HCT116 (cell line): ENCODE measurements around the gene DYNLT2. TPM values are rescaled to one million over a fixed set of nuclear protein-coding genes. Genes with fewer than 3 reads are reported as not detected.

ENCODE experiments used
- ATAC-seq: fragments of 200-7000 bp; cut with Tn5 transposase; 2 replicates; pipeline ENCODE4 v1.9.1; 2020; ENCODE audit warnings: mild to moderate bottlenecking, moderate library complexity
- BruUV-seq: library from RNA; stranded (reverse); fragments of 400-500 nt; replicated peaks from 2 replicates; lab custom pipeline; 2021; lab: Mats Ljungman, UMichigan
- CTCF ChIA-PET: fragments of 300-600 bp; sonication (Branson Sonifier 250); formaldehyde crosslinking; loops from one replicate; lab custom pipeline; 2021; ENCODE audit warnings: antibody characterized with exemption; lab: Charles Lee
- POLR2A ChIA-PET: fragments of 300-600, 350-600 bp; sonication (Branson Sonifier 250); formaldehyde crosslinking; loops from one replicate; lab custom pipeline; 2021; ENCODE audit warnings: antibody characterized with exemption; lab: Charles Lee
- RAD21 ChIA-PET, 2 experiments: fragments of 300-600 bp; sonication (Branson Sonifier 250); formaldehyde crosslinking; loops; one replicate each; lab custom pipeline; 2023; ENCODE audit warnings: low total read pairs in 2 of 2; ENCODE audit not compliant: uncharacterized antibody in 2 of 2, unreplicated experiment in 2 of 2, low non-redundant PET in 1 of 2; lab: Charles Lee
- DNase-seq: peaks from one replicate; pipeline ENCODE4 v3.0.0-alpha.2; 2010; ENCODE audit warnings: low read depth, low spot score
- H2AFZ ChIP-seq: fragments of 200-600 bp; shearing (Covaris generic), sonication (generic); 2 replicates; pipeline ENCODE4 v1.6.1; 2017; ENCODE audit warnings: low read depth, mixed run types, mixed read lengths, antibody characterized with exemption, low read length; ENCODE audit not compliant: poor library complexity, severe bottlenecking
- H3K27ac ChIP-seq: 2 replicates; pipeline ENCODE4 v1.5.1; 2012; ENCODE audit warnings: low read depth, low read length
- H3K27me3 ChIP-seq: fragments of 200-600 bp; sonication (generic); 2 replicates; pipeline ENCODE4 v1.6.1; 2016; ENCODE audit warnings: mixed run types, low read length, mixed read lengths; ENCODE audit not compliant: insufficient read depth
- H3K36me3 ChIP-seq, 2 experiments: fragments of 200-500 bp in 1 of 2; fragments of 200-600 bp in 1 of 2; sonication (Bioruptor generic) in 1 of 2; sonication (generic) in 1 of 2; 2 replicates each; pipeline versions ENCODE4 v1.5.1 to v1.6.1; 2014 to 2016; ENCODE audit warnings: low read length in 2 of 2, inconsistent platforms in 1 of 2, mixed read lengths in 1 of 2, mixed run types in 1 of 2; ENCODE audit not compliant: insufficient read depth in 2 of 2, control insufficient read depth in 1 of 2
- H3K4me1 ChIP-seq, 2 experiments: fragments of 200-600 bp in 1 of 2; sonication (generic) in 1 of 2; 2 replicates each; pipeline versions ENCODE4 v1.5.1 to v1.6.1; 2012 to 2017; ENCODE audit warnings: low read length in 2 of 2, inconsistent platforms in 1 of 2, mild to moderate bottlenecking in 1 of 2, mixed read lengths in 1 of 2, mixed run types in 1 of 2, moderate library complexity in 1 of 2; ENCODE audit not compliant: insufficient read depth in 2 of 2, control insufficient read depth in 1 of 2
- H3K4me2 ChIP-seq: fragments of 200-600 bp; sonication (generic); 2 replicates; pipeline ENCODE4 v1.6.1; 2017; ENCODE audit warnings: mixed run types, low read length, mixed read lengths
- H3K4me3 ChIP-seq, 2 experiments: fragments of 200-600 bp in 1 of 2; sonication (generic) in 1 of 2; replicated peaks in 1 of 2; 2 replicates each; pipeline ENCODE4 v1.5.1; 2011 to 2016; ENCODE audit warnings: low read length in 2 of 2, control low read depth in 1 of 2, low read depth in 1 of 2, mild to moderate bottlenecking in 1 of 2, mixed read lengths in 1 of 2, mixed run types in 1 of 2
- H3K79me2 ChIP-seq: fragments of 200-600 bp; sonication (generic); 2 replicates; pipeline ENCODE4 v1.6.1; 2017; ENCODE audit warnings: mild to moderate bottlenecking, mixed run types, low read length, moderate library complexity, mixed read lengths; ENCODE audit not compliant: insufficient read depth
- H3K9ac ChIP-seq: fragments of 200-600 bp; sonication (generic); 2 replicates; pipeline ENCODE4 v1.6.1; 2016; ENCODE audit warnings: low read length, mixed read lengths
- H3K9me2 ChIP-seq: fragments of 200-600 bp; sonication (generic), shearing (Covaris generic); 2 replicates; pipeline ENCODE4 v1.6.1; 2017; ENCODE audit warnings: mixed run types, mild to moderate bottlenecking, moderate library complexity; ENCODE audit not compliant: insufficient read depth
- H3K9me3 ChIP-seq, 2 experiments: fragments of 200-500 bp in 1 of 2; fragments of 200-600 bp in 1 of 2; sonication (Bioruptor generic) in 1 of 2; sonication (generic) in 1 of 2; 2 replicates each; pipeline ENCODE4 v1.6.1; 2014 to 2017; ENCODE audit warnings: low read length in 2 of 2, mixed read lengths in 2 of 2, inconsistent platforms in 1 of 2, low read depth in 1 of 2, mild to moderate bottlenecking in 1 of 2, mixed run types in 1 of 2, moderate library complexity in 1 of 2; ENCODE audit not compliant: control insufficient read depth in 1 of 2, insufficient read depth in 1 of 2
- H4K20me1 ChIP-seq: fragments of 200-600 bp; sonication (generic), shearing (Covaris generic); 2 replicates; pipeline ENCODE4 v1.6.1; 2017; ENCODE audit warnings: mixed run types, mild to moderate bottlenecking, moderate library complexity; ENCODE audit not compliant: insufficient read depth
- ATF3 ChIP-seq: IDR thresholded peaks from 2 replicates; pipeline ENCODE4 v1.6.1; 2012
- RAD21 ChIP-seq: IDR thresholded peaks from 2 replicates; pipeline ENCODE4 v1.6.1; 2012; ENCODE audit warnings: low read depth, mild to moderate bottlenecking
- REST ChIP-seq: IDR thresholded peaks from 2 replicates; pipeline ENCODE4 v1.6.1; 2012; ENCODE audit warnings: low read depth
- SIN3A ChIP-seq: IDR thresholded peaks from 2 replicates; pipeline ENCODE4 v1.6.1; 2012; ENCODE audit warnings: low read depth
- SP1 ChIP-seq: IDR thresholded peaks from 2 replicates; pipeline ENCODE4 v1.6.1; 2012; ENCODE audit warnings: low read depth
- YY1 ChIP-seq: IDR thresholded peaks from 2 replicates; pipeline ENCODE4 v1.6.1; 2011; ENCODE audit warnings: low read length, low read depth, moderate library complexity, mild to moderate bottlenecking; ENCODE audit not compliant: insufficient replicate concordance; ENCODE audit errors: extremely low read depth
- ZNF274 ChIP-seq: fragments of 200-500 bp; sonication (Bioruptor generic); IDR thresholded peaks from 2 replicates; pipeline ENCODE4 v1.6.1; 2014; ENCODE audit warnings: mild to moderate bottlenecking, low read depth, low read length, inconsistent platforms
- intact Hi-C: fragments of 100-400 bp; cut with micrococcal nuclease; formaldehyde crosslinking; loops from 2 replicates; pipeline ENCODE4 v1.10.0; 2022
- total RNA-seq: library from RNA; stranded (reverse); gene quantifications from one replicate; pipeline ENCODE4 v1.2.1, GENCODE V29; 2021; ENCODE audit not compliant: unreplicated experiment
- TF ChIP-seq, protein P1 (sequence below): IDR thresholded peaks from 2 replicates; pipeline ENCODE4 v1.6.1; 2012

The DYNLT2 gene
- total RNA-seq, 1 experiment from 2014 or later: 1.5 TPM

DNA sequence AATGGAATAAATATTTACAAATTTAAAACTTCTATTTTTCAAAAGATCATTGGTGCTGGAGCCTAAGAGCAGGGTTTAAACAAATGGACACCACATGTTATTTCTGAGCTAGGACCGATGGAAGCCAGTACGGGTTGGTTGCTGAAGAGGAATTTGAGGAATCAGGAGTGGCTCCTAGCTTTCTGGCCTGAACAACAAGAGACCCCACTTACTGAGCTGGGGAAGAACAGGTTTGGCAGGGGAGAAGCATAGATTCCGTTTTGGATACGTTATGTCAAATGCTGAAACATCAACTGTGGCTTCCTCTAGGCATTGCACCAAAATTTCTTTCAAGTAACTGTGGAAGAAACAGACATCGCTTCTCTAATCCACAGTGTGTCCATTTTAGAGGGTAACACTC is 56.2 kb downstream of the DYNLT2 start:
- ChIA-PET POLR2A (no interaction called here), RAD21 (no interaction called here), CTCF (no interaction called here)
- intact Hi-C loops: no loop called here
- no TSS peak for BruUV-seq
- Histone ChIP-seq H3K9me2 (no peaks in the 10 kb centered on the region), H3K27me3 (no peaks in the 10 kb centered on the region), H4K20me1 (no peaks in the 10 kb centered on the region), H3K4me1 (peaks cover 2 to 7% of the 10 kb centered on the region in 2 experiments; a peak in 2 of 4 replicates), H3K9me3 (peaks cover 0 to 6% of the 10 kb centered on the region in 2 experiments; a peak in 1 of 4 replicates), H3K79me2 (peaks cover 69% of the 10 kb centered on the region; the same call in 1 of the 2 replicates), H3K27ac (no peak overlapping the region), H3K9ac (no peak overlapping the region), H2AFZ (no peak overlapping the region), H3K4me3 (no peak overlapping the region), H3K4me2 (no peak overlapping the region), H3K36me3 (peaks cover 0 to 8% of the 10 kb centered on the region in 2 experiments; a peak in 1 of 4 replicates)
- no peak for DNase-seq
- ATAC-seq: no peak
- TF ChIP-seq ZNF274: no peak
- TF ChIP-seq RAD21: no peak
- TF ChIP-seq, protein P1, sequence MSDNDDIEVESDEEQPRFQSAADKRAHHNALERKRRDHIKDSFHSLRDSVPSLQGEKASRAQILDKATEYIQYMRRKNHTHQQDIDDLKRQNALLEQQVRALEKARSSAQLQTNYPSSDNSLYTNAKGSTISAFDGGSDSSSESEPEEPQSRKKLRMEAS: no peak
- TF ChIP-seq YY1: no peak
- no peak for TF ChIP-seq SIN3A
- no peak for TF ChIP-seq ATF3
- TF ChIP-seq SP1: no peak
- no peak for TF ChIP-seq REST
